B cell (primary cell): ENCODE data around the gene ABHD1.
"Not testable (repeated sequence)": the region's sequence is repeated elsewhere in the genome, so short reads cannot be mapped to it uniquely, and the experiment has no call there.

Experiments used
- CTCF ChIP-seq: fragments of 200-600 bp; IDR thresholded peaks from one replicate; pipeline ENCODE4 v1.8.0; 2022; ENCODE audit warnings: antibody characterized with exemption, mild to moderate bottlenecking
- EZH2 ChIP-seq: IDR thresholded peaks from 2 replicates; pipeline ENCODE4 v1.6.1; 2012; ENCODE audit warnings: borderline replicate concordance, low read depth, mild to moderate bottlenecking, moderate library complexity, low read length; ENCODE audit not compliant: insufficient read depth, poor library complexity, severe bottlenecking

GRCh38 chr2:27111392-27112078 is 12.1 kb upstream of the ABHD1 start:
- not testable (repeated sequence) for TF ChIP-seq CTCF, EZH2
